Osteoblast (primary cell): ENCODE data around the gene TRAPPC8. TPM values are rescaled to one million over a fixed set of nuclear protein-coding genes. Genes with fewer than 3 reads are reported as not detected.

Experiments
- DNase-seq: peaks from one replicate; pipeline ENCODE4 v3.0.0; 2011; ENCODE audit warnings: low spot score, mixed read lengths; ENCODE audit not compliant: insufficient read length; ENCODE audit errors: missing footprints
- H2AFZ ChIP-seq: 2 replicates; pipeline ENCODE4 v1.6.0; 2011; ENCODE audit warnings: mild to moderate bottlenecking, low read length
- H3K27ac ChIP-seq: 2 replicates; pipeline ENCODE4 v1.5.1; 2011; ENCODE audit warnings: mild to moderate bottlenecking, low read depth, low read length, moderate library complexity
- H3K27me3 ChIP-seq: 2 replicates; pipeline ENCODE4 v1.6.0; 2012; ENCODE audit warnings: mild to moderate bottlenecking, control low read depth, inconsistent platforms, low read length, moderate library complexity; ENCODE audit not compliant: insufficient read depth
- H3K36me3 ChIP-seq: 2 replicates; pipeline ENCODE4 v1.5.1; 2011; ENCODE audit warnings: mild to moderate bottlenecking, low read length, control low read depth, moderate library complexity; ENCODE audit not compliant: insufficient read depth
- H3K4me1 ChIP-seq: 2 replicates; pipeline ENCODE4 v1.5.1; 2011; ENCODE audit warnings: mild to moderate bottlenecking, low read length, control low read depth, moderate library complexity; ENCODE audit not compliant: insufficient read depth
- H3K4me2 ChIP-seq: 2 replicates; pipeline ENCODE4 v1.6.0; 2011; ENCODE audit warnings: mild to moderate bottlenecking, low read length; ENCODE audit not compliant: insufficient read depth
- H3K4me3 ChIP-seq: fragments of 200-600 bp; sonication (generic); 3 replicates; pipeline ENCODE4 v1.5.1; 2012; ENCODE audit warnings: mild to moderate bottlenecking, low read length, inconsistent platforms; ENCODE audit not compliant: insufficient read depth
- H3K79me2 ChIP-seq: 2 replicates; pipeline ENCODE4 v1.6.0; 2012; ENCODE audit warnings: mild to moderate bottlenecking, low read length, control low read depth, inconsistent platforms; ENCODE audit not compliant: insufficient read depth
- H3K9me3 ChIP-seq: 2 replicates; pipeline ENCODE4 v1.5.1; 2011; ENCODE audit warnings: low read depth, low read length, control low read depth
- H4K20me1 ChIP-seq: 2 replicates; pipeline ENCODE4 v1.6.0; 2012; ENCODE audit warnings: mild to moderate bottlenecking, low read length, control low read depth; ENCODE audit not compliant: insufficient read depth
- CTCF ChIP-seq: IDR thresholded peaks from 2 replicates; pipeline ENCODE4 v1.5.1; 2011; ENCODE audit warnings: mild to moderate bottlenecking, low read depth, low read length, moderate library complexity; ENCODE audit errors: extremely low read depth
- total RNA-seq: library from RNA; depleted of rRNA; stranded (reverse); fragments of >200 nt; gene quantifications from 2 replicates; pipeline ENCODE4 v1.2.3, GENCODE V29; 2012

Gene TRAPPC8
- total RNA-seq, 1 donor = 47.0 TPM

- no peak overlapping the region for H3K27ac ChIP-seq
Observed at GRCh38 chr18:31878358-31878757, 64.6 kb downstream of the TRAPPC8 start.

GRCh38 chr18:31877900-31878299 lies 65.0 kb downstream of the TRAPPC8 start:
- Histone ChIP-seq H3K9me3 (no peaks in the 10 kb centered on the region), H3K4me2 (no peak overlapping the region), H3K4me1 (peaks cover 8% of the 10 kb centered on the region), H3K36me3 (peaks cover 37% of the 10 kb centered on the region), H2AFZ (no peak overlapping the region), H3K4me3 (no peak overlapping the region), H3K27ac (no peak overlapping the region), H4K20me1 (peaks cover 2% of the 10 kb centered on the region), H3K27me3 (no peaks in the 10 kb centered on the region), H3K79me2 (peaks cover 30% of the 10 kb centered on the region)
- no peak for TF ChIP-seq CTCF
- DNase-seq = no peak

More at GRCh38 chr18:31878358-31878757, 64.6 kb downstream of the TRAPPC8 start:
- H3K79me2 ChIP-seq = peaks cover 31% of the 10 kb centered on the region
- H3K27me3 ChIP-seq = no peaks in the 10 kb centered on the region
- no peak for DNase-seq
- H3K9me3 ChIP-seq = no peaks in the 10 kb centered on the region
- no peak overlapping the region for H3K4me3 ChIP-seq
- H4K20me1 ChIP-seq = peaks cover 2% of the 10 kb centered on the region
- no peak overlapping the region for H2AFZ ChIP-seq
- H3K4me1 ChIP-seq = peaks cover 8% of the 10 kb centered on the region
- no peak for TF ChIP-seq CTCF
- peaks cover 34% of the 10 kb centered on the region for H3K36me3 ChIP-seq
- H3K4me2 ChIP-seq = no peak overlapping the region

- Histone ChIP-seq H3K9me3 (no peaks in the 10 kb centered on the region), H3K4me2 (no peak overlapping the region), H3K36me3 (peaks cover 29% of the 10 kb centered on the region), H3K27ac (peak overlapping the region; percentile 22), H3K79me2 (peaks cover 23% of the 10 kb centered on the region), H2AFZ (peak overlapping the region; percentile 6), H4K20me1 (peaks cover 2% of the 10 kb centered on the region), H3K4me3 (no peak overlapping the region), H3K27me3 (no peaks in the 10 kb centered on the region), H3K4me1 (peaks cover 8% of the 10 kb centered on the region)
- no peak for TF ChIP-seq CTCF
- DNase-seq = peak; percentile 66
Observed at GRCh38 chr18:31876707-31877106, 66.2 kb downstream of the TRAPPC8 start.

GRCh38 chr18:31875301-31875700 lies 67.6 kb downstream of the TRAPPC8 start:
- Histone ChIP-seq H3K4me2 (no peak overlapping the region), H3K4me1 (peaks cover 8% of the 10 kb centered on the region), H2AFZ (no peak overlapping the region), H3K27me3 (no peaks in the 10 kb centered on the region), H4K20me1 (peaks cover 2% of the 10 kb centered on the region), H3K4me3 (no peak overlapping the region), H3K9me3 (no peaks in the 10 kb centered on the region), H3K27ac (no peak overlapping the region), H3K79me2 (peaks cover 11% of the 10 kb centered on the region), H3K36me3 (peaks cover 28% of the 10 kb centered on the region)
- DNase-seq = no peak
- TF ChIP-seq CTCF = no peak
